Measurements from ENCODE around the gene STK26.
"Not testable (repeated sequence)": the region's sequence is repeated elsewhere in the genome, so short reads cannot be mapped to it uniquely, and the experiment has no call there.

The STK26 gene

DNA sequence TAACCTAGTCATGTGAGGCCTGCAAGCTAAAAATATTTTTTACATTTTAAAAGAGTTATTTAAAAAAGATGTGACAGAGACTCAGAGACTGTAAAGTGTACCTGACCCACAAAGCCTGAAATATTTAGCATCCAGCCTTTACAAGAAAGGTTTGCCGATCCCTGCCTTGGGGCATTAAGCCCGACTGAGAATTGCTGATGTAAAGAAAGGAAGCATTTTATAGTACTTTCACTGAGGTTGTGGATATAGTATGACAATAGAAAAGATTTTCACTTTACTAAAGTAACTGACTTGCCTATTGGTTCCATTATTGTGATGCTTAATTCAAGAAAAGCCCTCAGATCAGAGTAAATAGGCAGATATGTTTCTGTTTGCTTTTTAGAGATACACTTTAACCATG, 17.0 kb downstream of the STK26 start:
- no peak for DNase-seq

DNA sequence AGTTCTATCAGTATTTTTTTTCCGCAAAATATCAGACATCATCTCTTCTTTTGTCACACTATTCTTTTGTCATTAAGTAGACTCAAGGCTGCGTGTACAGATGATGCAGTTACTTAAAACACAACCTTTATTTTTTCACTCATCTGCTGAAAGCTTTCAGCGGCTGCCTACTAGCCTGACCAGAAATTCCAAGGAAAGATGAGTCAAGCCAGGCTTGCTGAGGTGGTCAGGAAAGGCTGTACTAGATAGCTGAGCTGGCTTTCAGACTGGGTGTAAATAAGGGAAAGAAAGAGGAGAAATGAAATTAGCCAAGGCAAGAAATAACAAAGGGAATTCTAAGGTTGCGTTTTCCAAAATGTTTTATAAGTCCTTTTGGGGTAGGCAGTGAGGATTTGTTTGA, 17.9 kb downstream of the STK26 start:
- DNase-seq: peak; percentile 55

DNA sequence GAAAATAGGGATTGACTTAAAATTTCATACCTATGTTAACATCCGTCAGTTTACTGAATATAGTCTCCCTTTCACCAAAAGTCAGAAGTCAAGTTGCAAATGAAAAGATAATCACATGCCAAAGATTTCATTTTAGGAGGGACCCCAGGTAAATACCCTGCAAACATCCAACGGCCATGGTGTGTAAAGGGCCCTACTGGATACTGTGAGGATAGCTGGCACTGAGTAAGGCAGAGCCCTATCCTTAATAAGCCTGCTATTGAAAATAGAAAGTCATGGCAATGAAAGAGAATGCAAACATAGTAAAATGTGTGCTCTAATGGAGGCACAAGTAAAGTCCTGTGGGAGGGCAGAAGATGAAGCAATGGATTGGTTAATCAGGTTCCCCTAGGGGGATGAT, 20.9 kb downstream of the STK26 start:
- no peak for DNase-seq

DNA sequence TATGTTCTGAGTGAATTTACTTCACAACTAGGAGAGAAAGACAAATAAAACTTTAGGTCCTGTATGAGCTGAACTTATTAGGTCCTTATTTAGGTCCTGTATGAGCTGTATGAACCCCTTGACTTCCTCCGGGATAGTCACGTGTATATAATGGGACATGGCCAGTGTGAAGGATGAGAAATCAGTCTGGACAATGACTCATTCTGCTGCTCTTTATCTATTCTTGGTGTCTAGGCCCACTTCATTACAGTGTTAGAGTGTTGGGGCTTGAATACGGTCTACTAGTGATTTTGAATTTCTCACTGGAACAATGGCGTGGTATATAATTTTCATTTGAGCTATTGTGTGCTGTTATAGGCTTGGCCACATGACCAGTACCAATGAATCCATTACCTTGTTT, 21.9 kb downstream of the STK26 start:
- DNase-seq: peak; percentile 14

DNA sequence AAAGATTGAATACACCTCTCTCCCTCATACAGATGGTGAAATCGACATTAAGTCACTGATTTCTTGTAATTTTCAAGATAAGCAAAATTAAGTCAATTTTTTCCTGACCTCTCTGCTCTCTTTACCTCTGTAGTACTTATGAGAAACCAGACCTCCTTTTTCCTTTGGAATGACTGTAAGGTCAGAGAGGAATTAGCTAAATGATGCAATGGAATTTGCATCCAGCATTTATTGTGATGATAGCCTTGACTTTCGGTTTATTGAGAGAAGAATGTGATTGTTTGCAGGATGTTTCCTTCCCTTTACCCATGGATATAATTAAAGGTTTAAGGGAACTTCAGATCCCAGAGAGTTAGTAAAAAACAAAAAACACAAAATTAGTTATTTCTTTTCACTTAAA, 22.4 kb downstream of the STK26 start:
- DNase-seq: no peak

DNA sequence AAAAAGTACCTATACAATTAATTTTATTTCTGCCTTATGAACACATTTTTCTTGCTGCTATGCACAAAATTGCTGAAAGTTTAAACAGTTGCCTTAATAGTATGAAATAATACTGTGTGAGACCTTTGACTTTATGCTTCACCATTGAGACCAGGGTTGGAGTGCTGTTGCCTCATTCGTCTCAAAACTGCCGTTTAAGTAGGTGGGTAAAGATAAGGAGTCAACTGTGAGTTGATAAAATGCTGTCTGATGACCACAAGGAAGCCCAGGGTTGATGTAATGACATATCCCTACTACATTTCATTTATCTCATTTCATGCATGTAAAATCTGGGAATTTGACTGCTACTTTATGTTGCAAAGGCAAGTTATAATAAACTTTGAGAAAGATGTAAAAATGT, 23.4 kb downstream of the STK26 start:
- no peak for DNase-seq

DNA sequence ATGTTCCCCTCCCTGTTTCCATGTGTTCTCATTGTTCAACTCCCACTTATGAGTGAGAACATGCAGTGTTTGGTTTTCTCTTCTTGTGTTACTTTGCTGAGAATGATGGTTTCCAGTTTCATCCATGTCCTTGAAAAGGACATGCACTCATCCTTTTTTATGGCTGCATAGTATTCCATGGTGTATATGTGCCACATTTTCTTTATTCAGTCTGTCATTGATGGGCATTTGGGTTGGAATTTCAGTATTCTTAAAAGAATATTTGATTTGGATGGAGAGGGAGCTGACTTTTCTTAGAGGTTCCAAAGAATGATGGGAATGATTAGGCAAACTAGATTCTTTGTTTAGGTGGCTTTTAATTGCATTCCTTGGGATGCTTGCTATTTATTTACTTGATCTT, 28.7 kb downstream of the STK26 start:
- DNase-seq: not testable (repeated sequence)

DNA sequence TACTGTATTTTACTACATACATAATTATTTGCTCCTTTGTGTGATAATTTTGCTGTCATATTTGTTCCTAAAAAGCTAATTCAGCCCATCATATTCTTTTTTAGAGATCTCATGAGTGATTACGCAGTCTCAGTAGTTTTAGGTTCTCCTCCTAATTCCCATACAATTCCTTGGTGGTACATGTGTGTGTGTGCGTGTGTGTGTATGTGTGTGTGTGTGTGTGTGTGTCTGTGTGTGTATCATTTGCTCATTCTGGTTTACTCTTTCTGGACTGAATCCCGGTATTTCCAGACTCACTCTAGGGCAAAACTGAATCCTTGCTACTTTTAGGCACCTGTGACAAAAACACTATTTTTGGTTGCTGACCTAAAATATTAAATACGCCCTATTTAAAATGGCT, 34.9 kb downstream of the STK26 start:
- no peak for DNase-seq

DNA sequence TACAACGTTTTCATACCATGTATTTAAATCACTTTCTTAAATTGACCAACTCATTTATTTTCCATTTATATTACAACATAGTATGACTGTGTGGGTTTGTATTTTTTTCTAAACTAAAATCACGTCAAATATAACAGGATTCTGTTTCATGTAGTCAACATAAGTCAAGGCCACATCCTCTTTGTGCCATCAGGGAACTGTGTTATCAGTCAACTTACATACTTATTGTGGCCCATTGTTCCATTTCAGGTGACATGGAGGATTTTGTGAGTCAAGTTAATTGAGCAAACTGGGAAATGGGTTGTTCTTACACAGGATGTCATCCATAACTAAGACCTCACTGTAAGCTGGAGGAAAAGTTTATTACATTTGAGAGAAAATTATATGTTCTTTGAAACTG, 35.9 kb downstream of the STK26 start:
- DNase-seq: no peak

DNA sequence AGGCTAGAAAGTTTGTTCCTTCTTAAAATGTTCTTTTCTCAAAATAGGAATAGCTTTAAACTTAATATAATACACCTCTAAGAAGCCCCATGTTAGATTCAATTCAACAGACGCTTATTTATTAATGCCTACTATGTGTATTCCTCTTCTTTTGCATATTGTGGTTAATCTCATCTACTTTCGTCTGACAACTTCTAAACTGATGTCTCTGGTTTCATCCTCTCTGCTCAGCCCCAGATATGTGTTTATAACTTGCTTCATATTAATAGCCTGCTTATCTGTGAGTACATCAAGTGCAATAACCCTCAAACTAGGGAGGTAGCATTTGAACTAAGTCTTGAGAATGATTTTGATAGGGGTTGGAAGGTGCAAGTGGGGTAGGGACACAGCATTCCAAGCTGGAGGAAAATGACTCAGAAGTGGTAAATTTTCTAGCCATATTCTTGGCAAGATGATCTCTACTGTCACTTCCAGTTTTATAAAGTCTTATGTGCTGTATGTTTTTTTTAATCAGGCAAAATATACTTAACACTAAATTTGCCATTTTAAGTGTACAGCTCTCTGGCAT, 37.0 kb downstream of the STK26 start:
- peak; percentile 25 for DNase-seq

DNA sequence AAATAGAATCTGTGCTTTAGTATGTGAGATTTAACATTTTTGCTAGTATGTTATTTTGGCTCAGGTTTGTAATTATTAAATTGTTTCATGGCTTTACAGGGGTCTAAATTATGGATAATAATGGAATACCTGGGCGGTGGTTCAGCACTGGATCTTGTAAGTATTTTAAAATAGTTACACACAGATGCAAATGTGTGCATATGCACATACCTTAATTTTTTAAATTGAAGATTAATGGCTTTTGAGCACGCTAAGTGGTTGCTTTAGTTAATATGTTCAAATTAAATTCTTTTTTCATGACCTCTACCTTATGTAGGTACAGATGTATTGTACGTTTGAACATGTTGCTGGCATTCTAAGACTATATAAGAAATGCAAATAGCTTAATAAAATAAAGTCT, 40.2 kb downstream of the STK26 start:
- no peak for DNase-seq

DNA sequence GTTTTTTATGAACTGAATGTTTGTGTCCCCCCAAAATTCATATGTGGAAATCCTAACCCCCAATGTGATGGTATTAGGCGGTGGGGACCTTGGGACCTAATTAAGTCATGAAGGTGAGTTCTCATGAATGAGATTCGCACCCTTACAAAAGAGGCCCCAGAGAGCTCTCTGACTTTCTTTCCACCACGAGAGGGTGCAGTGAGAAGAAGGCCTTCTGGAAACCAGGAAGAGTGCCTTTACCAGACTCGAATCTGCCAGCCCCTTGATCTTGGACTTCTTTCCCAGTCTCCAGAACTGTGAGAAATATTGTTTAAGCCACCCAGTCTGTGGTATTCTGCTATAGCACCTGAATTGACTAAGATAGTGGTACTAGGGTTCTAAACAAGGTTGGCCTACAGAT, 40.8 kb downstream of the STK26 start:
- no peak for DNase-seq

DNA sequence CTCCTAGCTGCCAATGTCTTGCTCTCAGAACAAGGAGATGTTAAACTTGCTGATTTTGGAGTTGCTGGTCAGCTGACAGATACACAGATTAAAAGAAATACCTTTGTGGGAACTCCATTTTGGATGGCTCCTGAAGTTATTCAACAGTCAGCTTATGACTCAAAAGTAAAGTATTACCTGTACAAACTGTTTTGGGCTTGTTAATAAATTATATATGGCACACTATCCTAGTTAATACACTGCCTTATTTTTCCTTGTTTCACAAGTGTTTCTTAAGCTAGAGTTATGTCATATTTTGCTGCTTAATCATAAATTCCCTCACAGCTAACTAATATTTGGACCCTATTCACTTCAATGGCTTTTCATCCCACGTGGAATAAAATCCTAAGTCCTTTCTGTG, 45.3 kb downstream of the STK26 start:
- DNase-seq: peak; percentile 4

DNA sequence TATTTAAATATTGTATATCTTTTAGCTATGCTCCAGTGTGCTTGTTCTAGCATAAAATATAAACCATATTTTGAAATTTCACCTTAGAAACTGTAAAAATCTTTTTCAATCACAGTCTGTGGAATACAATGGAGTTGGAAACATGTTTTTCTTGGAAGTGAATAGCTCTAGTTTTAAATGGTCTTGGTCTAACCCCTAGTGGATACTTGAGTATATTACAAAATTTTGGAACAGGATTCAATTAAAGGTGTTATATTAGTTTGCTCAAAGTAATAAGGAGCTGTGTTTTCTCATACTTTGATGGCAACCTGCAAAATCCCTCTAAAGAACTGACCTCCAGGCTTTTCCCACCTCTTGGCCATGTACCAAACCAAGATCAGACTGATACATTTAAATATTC, 48.2 kb downstream of the STK26 start:
- DNase-seq: peak; percentile 12

DNA sequence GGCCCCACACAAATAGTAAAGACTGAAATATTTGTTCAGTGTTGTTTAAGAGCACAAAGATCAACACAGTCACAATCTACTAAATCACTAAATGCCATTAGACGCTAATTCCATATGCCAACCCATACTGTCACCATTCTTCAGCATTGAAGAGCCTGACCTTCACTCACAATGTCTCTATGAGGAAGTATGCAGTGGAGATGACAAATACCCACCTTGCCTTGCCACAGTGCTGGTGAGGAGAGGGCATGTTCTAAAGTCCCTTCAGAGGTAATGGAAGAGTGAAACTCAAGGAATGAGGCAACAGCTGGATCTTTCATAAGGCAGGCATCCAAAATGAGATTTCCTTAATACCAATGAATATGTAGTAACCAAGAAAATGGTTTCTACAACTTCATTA, 54.3 kb downstream of the STK26 start:
- DNase-seq: no peak

DNA sequence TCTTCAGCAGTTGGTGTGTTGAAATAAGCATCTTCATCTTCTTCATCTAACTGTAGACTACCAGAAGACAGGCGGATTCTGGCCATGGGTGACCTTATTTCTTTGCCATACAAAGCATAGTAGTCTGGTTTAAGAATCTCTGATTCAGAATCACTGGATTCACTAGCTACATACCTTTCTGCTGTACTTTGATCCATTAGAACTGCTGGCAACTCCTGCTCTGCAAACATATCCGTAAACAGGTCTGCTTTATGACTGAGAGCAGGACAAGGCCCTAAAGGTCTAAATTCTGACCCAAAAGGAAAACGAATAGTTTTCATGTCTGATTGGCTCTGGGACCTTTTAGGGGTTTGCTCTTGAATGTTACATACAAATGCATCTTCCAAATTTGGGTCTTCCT, 54.8 kb downstream of the STK26 start:
- no peak for DNase-seq

DNA sequence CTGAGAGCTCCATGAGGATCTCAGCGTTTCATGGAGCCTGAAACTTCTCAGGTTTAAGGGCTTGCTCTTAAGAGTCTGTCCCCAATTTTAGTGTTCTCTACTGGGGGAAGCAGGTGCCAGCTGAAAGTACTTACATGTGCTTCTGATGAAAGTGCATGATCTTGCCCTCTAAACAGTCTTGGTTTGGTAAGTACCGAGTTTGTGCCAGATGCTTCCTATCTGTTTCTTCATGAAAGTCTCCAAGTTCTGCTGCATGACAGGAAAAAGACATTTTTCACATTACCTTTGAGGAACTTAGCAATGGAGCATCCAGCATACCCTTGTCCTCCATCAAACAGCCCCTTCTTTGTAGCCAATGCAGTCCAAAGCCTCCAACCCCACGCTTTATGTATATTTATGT, 62.7 kb downstream of the STK26 start:
- DNase-seq: no peak

DNA sequence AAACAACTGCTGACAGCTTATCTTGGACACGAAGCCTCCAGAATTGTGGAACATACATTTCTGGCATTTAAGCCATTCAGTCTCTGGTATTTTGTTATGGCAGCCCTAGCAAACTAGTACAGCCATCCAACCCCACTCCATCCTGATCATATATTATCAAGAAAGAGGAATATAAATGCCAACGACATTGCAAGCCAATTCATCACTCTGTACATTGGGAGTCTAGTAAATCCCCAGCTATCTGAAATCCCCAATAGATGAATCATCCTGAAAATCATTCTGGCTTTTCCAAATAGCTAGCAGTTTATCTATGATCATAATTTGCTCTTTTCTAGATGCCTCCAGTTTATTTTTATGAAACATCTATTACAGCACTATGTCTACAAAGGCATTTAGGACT, 63.6 kb downstream of the STK26 start:
- DNase-seq: peak; percentile 71

DNA sequence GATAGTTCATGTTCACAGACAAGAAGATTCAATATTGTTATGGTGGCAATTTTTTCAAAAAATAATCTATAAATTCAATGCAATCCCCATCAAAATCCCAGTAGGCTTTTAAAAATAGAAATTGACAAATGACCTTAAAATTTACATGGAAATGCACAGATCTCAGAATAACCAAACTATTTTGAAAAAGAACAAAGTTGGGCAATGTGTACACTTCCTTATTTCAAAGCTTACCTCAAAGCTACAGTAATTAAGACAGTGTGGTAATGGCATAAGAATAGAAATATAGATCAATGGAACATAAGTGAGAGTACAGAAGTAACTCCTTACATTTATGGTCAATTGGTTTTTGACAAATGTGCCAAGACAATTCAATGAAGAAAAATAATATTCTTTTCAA, 65.8 kb downstream of the STK26 start:
- no peak for DNase-seq

DNA sequence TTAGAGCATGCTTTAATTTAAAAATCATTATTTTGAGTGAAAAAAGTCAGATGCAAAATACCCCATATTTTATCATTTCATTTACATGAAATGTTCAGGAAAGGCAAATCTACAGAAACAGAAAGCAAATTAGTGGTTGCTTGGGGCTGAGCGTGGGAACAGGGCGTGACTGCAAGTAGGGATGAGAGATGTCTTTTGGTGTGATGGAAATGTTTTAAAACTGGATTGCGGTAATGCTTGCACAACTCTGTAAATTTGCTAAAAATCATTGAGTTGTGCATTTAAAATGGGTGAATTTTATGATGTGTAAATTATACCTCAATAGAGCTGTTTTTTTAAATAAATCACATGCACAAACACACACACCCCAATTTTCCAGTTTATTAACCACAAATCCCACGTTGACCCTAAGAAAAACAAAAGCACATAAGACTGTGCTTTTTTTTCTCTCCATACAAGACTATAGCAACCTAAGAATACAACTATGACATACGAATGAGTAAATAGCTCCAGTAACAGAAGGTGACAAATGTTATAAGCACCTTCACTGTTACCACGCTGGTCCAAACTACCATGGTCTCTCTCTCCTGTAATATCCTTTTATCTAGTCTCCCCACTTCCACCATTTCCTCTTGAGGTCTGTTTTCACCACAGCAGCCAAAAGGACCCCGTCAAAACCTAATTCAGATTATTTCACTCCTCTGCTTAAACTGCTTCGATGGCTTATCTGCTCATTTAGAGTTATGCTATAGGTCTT, 67.5 kb downstream of the STK26 start:
- no peak for DNase-seq

DNA sequence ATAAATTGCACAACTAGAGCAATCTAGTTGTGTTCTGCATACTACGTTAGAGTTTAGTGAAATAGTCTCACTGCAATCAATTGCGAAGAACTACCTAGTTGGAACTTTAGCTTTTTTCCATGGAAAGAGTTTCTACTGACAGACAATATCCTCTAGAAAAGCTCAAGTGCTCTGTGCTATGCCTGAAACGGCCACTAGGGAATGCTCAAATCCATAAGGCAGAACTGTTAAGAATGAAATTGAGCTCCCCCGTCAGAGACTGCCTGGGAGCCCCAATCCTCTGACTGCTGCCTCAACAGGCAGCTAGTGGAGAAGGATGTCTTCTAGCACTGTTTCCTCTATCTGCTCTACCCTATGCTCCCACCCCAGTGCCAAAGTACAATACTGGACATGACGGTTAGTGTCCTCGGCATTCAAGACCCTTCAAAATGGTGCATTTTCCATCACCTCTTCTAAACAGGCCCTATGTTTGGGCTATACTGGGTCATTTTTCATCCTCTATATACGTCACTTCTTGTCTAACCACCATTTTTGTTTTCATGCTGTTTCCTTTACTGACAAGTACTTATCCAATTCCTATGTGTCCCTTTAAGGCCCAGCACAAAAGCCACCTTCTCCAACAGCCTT, 69.5 kb downstream of the STK26 start:
- peak; percentile 59 for DNase-seq

DNA sequence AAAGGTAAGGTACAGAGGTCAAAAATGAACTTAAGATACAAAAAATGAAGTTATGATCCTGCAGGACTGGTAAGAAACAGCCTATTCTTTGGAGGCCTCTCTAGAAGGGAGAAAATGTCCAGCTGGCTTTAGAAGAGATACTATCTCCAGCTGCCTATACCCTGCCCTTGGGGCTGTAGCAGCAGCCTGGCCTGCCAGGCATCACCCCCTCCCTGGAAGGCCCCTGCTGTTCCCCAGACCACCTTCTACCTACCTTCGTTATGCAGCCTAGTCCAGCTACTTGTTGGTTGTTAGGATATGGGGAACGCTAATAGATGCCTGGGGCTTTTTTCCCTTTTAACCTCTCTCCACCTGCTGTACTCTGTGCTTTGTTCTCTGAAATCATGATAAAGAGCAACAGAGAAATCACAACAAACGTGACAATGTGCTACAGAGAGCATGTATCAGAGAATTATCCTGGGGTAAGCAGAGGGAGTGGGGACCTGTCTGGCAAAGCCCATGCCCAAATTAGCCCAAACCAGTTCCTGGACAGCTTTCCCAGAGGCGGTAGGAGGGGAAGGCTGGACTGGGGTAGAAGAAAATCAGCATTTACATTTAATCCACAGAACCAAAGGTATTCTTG, 70.2 kb downstream of the STK26 start:
- DNase-seq: no peak

DNA sequence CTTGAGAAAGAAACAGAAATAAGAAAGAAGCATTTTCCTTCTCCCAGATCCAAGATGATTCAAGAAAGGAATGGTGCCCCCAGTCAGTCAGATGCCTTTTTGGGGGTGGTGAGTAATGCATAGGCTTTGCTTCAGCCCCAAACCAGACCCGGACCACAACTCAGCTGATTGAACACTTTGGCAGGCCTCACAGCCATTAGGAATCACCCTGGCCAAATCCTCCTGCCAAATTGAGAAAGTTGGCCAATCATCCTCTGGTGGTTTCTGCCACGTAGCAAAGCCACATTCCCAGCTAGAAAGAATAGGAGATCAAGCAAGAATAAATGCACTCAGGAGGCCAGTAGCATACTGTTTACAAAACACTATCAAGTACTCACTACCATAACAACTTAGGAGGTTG, 71.1 kb downstream of the STK26 start:
- DNase-seq: peak; percentile 42

DNA sequence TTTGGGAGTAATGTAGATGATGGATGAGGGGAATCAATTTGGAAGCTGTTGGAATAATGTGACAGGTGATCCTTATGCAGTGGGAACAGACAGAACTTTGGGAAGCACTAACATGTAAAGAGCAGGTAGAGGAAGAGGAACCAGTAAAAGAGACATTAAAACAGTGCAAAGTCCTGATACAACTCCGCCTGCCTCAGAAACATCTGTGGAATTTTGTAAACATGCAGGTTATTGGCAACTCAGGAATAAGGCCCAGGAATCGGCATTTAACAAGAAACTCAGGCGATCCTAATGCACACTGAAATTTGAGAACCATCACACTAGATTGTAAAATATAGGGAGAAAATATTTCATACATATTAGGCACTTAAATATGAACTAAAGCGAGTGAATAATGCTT, 75.6 kb downstream of the STK26 start:
- not testable (repeated sequence) for DNase-seq
